SK-N-MC (cell line): ENCODE data around the gene BCAP31.

Experiments
- EZH2 ChIP-seq: fragments of 200-600 bp; sonication (generic); IDR thresholded peaks from one replicate; pipeline ENCODE4 v1.6.1; 2017; ENCODE audit warnings: antibody characterized with exemption
- FOXP2 ChIP-seq: optimal IDR thresholded peaks from 2 replicates; pipeline ENCODE3; 2011; ENCODE audit warnings: mild to moderate bottlenecking, moderate library complexity; ENCODE audit not compliant: insufficient read depth; ENCODE audit errors: extremely low read length, control extremely low read depth
- POLR2AphosphoS5 ChIP-seq: IDR thresholded peaks from 2 replicates; pipeline ENCODE4 v1.6.1; 2012; ENCODE audit warnings: mild to moderate bottlenecking, low read depth, low read length, borderline replicate concordance

GRCh38 chrX:153688911-153689590, 35.1 kb downstream of the BCAP31 start:
- TF ChIP-seq EZH2 (no peak), POLR2AphosphoS5 (no peak), FOXP2 (no peak)
